Tibial nerve (tissue), 4 donors: ENCODE data around the gene ARMH2.

Source experiments
- EP300 ChIP-seq, 2 donors: sonication (generic); formaldehyde crosslinking; IDR thresholded peaks; one replicate each; pipeline ENCODE4 v1.6.1; 2017; ENCODE audit warnings: antibody characterized with exemption in 2 of 2, mild to moderate bottlenecking in 1 of 2
- POLR2A ChIP-seq, 2 donors: fragments of 450-650 bp; IDR thresholded peaks; one replicate each; pipeline ENCODE4 v1.6.1; 2017; ENCODE audit warnings: antibody characterized with exemption in 2 of 2, mild to moderate bottlenecking in 2 of 2, moderate library complexity in 2 of 2
- TF ChIP-seq, protein P1 (sequence below), 5 experiments: fragments of 200-600 bp in 3 of 5; fragments of 450-650 bp in 2 of 5; sonication (generic) in 3 of 5; IDR thresholded peaks; one replicate each; pipeline ENCODE4 v1.5.1; 2016 to 2019; ENCODE audit warnings: antibody characterized with exemption in 5 of 5, mild to moderate bottlenecking in 3 of 5, moderate library complexity in 2 of 5

GRCh38 chr6:24840187-24840586 is 41.5 kb upstream of the ARMH2 start:
- TF ChIP-seq, protein P1, sequence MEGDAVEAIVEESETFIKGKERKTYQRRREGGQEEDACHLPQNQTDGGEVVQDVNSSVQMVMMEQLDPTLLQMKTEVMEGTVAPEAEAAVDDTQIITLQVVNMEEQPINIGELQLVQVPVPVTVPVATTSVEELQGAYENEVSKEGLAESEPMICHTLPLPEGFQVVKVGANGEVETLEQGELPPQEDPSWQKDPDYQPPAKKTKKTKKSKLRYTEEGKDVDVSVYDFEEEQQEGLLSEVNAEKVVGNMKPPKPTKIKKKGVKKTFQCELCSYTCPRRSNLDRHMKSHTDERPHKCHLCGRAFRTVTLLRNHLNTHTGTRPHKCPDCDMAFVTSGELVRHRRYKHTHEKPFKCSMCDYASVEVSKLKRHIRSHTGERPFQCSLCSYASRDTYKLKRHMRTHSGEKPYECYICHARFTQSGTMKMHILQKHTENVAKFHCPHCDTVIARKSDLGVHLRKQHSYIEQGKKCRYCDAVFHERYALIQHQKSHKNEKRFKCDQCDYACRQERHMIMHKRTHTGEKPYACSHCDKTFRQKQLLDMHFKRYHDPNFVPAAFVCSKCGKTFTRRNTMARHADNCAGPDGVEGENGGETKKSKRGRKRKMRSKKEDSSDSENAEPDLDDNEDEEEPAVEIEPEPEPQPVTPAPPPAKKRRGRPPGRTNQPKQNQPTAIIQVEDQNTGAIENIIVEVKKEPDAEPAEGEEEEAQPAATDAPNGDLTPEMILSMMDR (IDR thresholded peaks at IDR 0.05): no peak
- TF ChIP-seq POLR2A (IDR thresholded peaks at IDR 0.05) (no peak), EP300 (IDR thresholded peaks at IDR 0.05) (no peak)
